Panc1 (cell line): ENCODE measurements around the gene NT5DC1.

Source experiments
- CTCF ChIP-seq: fragments of 450-650 bp; IDR thresholded peaks from 2 replicates; pipeline ENCODE4 v1.5.1; 2017; ENCODE audit warnings: mild to moderate bottlenecking
- POLR2AphosphoS5 ChIP-seq: IDR thresholded peaks from 2 replicates; pipeline ENCODE4 v1.6.1; 2012; ENCODE audit warnings: mild to moderate bottlenecking, low read depth, low read length, moderate library complexity
- REST ChIP-seq, 2 experiments: IDR thresholded peaks; 2 replicates each; pipeline ENCODE4 v1.6.1; 2011 to 2012; ENCODE audit warnings: low read depth in 2 of 2, control low read depth in 1 of 2, low read length in 1 of 2, mild to moderate bottlenecking in 1 of 2, moderate library complexity in 1 of 2; ENCODE audit not compliant: insufficient read depth in 1 of 2
- SIN3A ChIP-seq: IDR thresholded peaks from 2 replicates; pipeline ENCODE4 v1.6.1; 2012; ENCODE audit warnings: low read depth, mild to moderate bottlenecking, low read length, moderate library complexity, borderline replicate concordance; ENCODE audit not compliant: insufficient read depth
- TCF7L2 ChIP-seq: IDR thresholded peaks from 2 replicates; pipeline ENCODE4 v1.6.1; 2011; ENCODE audit warnings: mild to moderate bottlenecking, low read depth, low read length, inconsistent platforms

GRCh38 chr6:116180375-116180774 is 79.7 kb downstream of the NT5DC1 start:
- TF ChIP-seq REST (IDR thresholded peaks at IDR 0.05; ENCODE audit: insufficient read depth in 1 of 2, low read depth in 2 of 2, low read length in 1 of 2) (no peak), CTCF (no peak), POLR2AphosphoS5 (no peak), SIN3A (no peak), TCF7L2 (no peak)
